GM12892 (cell line): ENCODE results near the gene IFIT3.

Experiments used
- POLR2A ChIP-seq: IDR thresholded peaks from 2 replicates; pipeline ENCODE4 v1.6.1; 2011; ENCODE audit warnings: low read depth, low read length, control low read depth
- POLR2AphosphoS5 ChIP-seq: IDR thresholded peaks from 2 replicates; pipeline ENCODE4 v1.6.1; 2011; ENCODE audit warnings: low read depth, low read length, control low read depth

DNA sequence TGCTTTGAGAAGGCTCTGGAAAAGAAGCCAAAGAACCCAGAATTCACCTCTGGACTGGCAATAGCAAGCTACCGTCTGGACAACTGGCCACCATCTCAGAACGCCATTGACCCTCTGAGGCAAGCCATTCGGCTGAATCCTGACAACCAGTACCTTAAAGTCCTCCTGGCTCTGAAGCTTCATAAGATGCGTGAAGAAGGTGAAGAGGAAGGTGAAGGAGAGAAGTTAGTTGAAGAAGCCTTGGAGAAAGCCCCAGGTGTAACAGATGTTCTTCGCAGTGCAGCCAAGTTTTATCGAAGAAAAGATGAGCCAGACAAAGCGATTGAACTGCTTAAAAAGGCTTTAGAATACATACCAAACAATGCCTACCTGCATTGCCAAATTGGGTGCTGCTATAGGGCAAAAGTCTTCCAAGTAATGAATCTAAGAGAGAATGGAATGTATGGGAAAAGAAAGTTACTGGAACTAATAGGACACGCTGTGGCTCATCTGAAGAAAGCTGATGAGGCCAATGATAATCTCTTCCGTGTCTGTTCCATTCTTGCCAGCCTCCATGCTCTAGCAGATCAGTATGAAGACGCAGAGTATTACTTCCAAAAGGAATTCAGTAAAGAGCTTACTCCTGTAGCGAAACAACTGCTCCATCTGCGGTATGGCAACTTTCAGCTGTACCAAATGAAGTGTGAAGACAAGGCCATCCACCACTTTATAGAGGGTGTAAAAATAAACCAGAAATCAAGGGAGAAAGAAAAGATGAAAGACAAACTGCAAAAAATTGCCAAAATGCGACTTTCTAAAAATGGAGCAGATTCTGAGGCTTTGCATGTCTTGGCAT lies 21.1 kb upstream of the IFIT3 start:
- no peak for TF ChIP-seq POLR2A
- TF ChIP-seq POLR2AphosphoS5: no peak
